ENCODE results near the gene C10orf105. TPM values are rescaled to one million over a fixed set of nuclear protein-coding genes. Genes with fewer than 3 reads are reported as not detected.

C10orf105 gene
- total and polyA plus RNA-seq, 2 of the 13 experiments (the other 11 are each of a cell fraction or from before 2014, with no cell fraction given): not detected

DNA sequence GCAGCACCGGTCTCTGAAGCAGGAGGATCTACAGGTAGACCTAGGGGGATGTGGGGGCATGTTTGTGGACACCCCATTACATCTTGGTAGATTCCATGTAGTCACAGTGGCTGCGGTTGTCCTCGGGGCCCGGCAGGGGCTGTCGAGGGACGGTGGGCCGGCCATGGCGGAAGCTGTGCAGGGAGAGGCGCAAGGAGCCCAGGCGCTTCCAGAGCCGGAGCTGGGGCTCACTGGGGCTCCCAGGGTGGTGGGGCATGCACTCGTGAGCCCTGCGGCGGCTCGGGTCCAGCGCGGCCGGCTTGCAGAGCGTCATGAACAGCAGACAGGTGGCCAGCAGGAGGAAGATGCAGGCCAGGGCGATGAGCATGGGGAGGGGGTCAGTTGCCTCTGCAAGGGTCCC, 3.7 kb downstream of the C10orf105 start (continued):
- no peak for TF ChIP-seq PRMT3 (CRISPR knock-in tag; IDR thresholded peaks at IDR 0.05; ENCODE audit: borderline replicate concordance, low read depth)
- TF ChIP-seq, protein P1, sequence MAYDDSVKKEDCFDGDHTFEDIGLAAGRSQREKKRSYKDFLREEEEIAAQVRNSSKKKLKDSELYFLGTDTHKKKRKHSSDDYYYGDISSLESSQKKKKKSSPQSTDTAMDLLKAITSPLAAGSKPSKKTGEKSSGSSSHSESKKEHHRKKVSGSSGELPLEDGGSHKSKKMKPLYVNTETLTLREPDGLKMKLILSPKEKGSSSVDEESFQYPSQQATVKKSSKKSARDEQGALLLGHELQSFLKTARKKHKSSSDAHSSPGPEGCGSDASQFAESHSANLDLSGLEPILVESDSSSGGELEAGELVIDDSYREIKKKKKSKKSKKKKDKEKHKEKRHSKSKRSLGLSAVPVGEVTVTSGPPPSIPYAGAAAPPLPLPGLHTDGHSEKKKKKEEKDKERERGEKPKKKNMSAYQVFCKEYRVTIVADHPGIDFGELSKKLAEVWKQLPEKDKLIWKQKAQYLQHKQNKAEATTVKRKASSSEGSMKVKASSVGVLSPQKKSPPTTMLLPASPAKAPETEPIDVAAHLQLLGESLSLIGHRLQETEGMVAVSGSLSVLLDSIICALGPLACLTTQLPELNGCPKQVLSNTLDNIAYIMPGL (CRISPR knock-in tag; IDR thresholded peaks at IDR 0.05; ENCODE audit: borderline replicate concordance in 1 of 2, low read depth in 1 of 2): no peak
- no peak for TF ChIP-seq ISL2 (CRISPR knock-in tag; IDR thresholded peaks at IDR 0.05)
- TF ChIP-seq ZBTB21 (CRISPR knock-in tag; IDR thresholded peaks at IDR 0.05): no peak

DNA sequence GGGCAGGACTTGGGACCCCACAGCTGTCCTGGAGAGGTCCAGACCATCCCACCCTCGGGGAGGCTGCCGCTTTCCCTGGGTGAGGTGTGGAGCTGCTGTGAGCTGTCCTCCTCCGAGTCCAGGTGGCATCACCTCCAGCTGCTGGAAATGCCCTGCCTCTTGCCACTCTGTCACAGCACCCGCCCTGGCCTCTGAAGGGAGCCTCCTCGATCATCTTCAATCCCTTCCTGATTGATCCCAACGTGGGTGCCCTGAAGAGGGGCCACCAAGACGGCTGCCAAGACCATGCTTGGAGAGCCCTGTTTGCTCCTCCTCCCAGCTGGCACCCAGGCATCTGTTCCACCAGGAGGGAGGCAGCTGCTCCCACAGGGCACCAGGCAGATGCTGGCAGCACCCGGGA, 4.6 kb downstream of the C10orf105 start:
- no peak overlapping the region for H3K9ac ChIP-seq (ENCODE audit: insufficient read depth, low read depth, low read length)
- H3K36me3 ChIP-seq (replicated peaks in 1 of 2; ENCODE audit: control insufficient read depth in 1 of 2, insufficient read depth in 2 of 2, low read length in 2 of 2): no peaks in the 10 kb centered on the region
- intact Hi-C loops (cut with micrococcal nuclease; ENCODE audit: unreplicated experiment): no loop called here
- no peaks in the 10 kb centered on the region for H4K20me1 ChIP-seq (ENCODE audit: insufficient read depth, low read length)
- peaks cover 11 to 51% of the 10 kb centered on the region in 2 experiments; a peak in 4 of 5 replicates for H3K27me3 ChIP-seq (ENCODE audit: control insufficient read depth in 1 of 2, insufficient read depth in 2 of 2, low read length in 2 of 2)
- in situ Hi-C loops (cut with HindIII; ENCODE audit: extremely low pct_ligation_motif_present, low pct_unique_long_range_greater_than_20kb): no loop called here
- ATAC-seq (no peak), DNase-seq (ENCODE audit: low spot score) (no peak), FAIRE-seq (no peak)
- no peaks in the 10 kb centered on the region for H3K4me1 ChIP-seq (ENCODE audit: insufficient read depth, low read length)
- no peaks in the 10 kb centered on the region for H3K9me3 ChIP-seq (ENCODE audit: low read length)
- no peak overlapping the region for H2AFZ ChIP-seq (ENCODE audit: low read length)
- BruUV-seq (replicated peaks): no TSS peak
- H3K79me2 ChIP-seq (ENCODE audit: insufficient read depth, low read length): no peaks in the 10 kb centered on the region
- POLR2A ChIA-PET: no interaction called here
- CTCF ChIA-PET (ENCODE audit: low intra/inter-chr PET ratio, low total read pairs): no interaction called here
- 10% methylated on average over 4 of the region's 8 CpGs for WGBS (ENCODE audit: low lambda C conversion rate)
- H3K4me3 ChIP-seq (replicated peaks in 1 of 3; ENCODE audit: insufficient read depth in 1 of 3, low read depth in 2 of 3, low read length in 3 of 3): no peak overlapping the region
- no peak overlapping the region for H3K4me2 ChIP-seq (ENCODE audit: low read depth, low read length)
- no peak overlapping the region for H3K27ac ChIP-seq (ENCODE audit: extremely low read length, insufficient read depth, low read length)
- TF ChIP-seq DR1 (CRISPR knock-in tag; IDR thresholded peaks at IDR 0.05) (no peak), NCOR1 (IDR thresholded peaks at IDR 0.05; ENCODE audit: borderline replicate concordance, low read length) (no peak), ZNF264 (CRISPR knock-in tag; IDR thresholded peaks at IDR 0.05) (no peak), SPEN (CRISPR knock-in tag; IDR thresholded peaks at IDR 0.05; ENCODE audit: low read depth) (no peak), ZNF317 (CRISPR knock-in tag; IDR thresholded peaks at IDR 0.05) (no peak), PRMT3 (CRISPR knock-in tag; IDR thresholded peaks at IDR 0.05; ENCODE audit: borderline replicate concordance, low read depth) (no peak), KDM5B (CRISPR knock-in tag; IDR thresholded peaks at IDR 0.05; ENCODE audit: borderline replicate concordance) (no peak)
- TF ChIP-seq, protein P2, sequence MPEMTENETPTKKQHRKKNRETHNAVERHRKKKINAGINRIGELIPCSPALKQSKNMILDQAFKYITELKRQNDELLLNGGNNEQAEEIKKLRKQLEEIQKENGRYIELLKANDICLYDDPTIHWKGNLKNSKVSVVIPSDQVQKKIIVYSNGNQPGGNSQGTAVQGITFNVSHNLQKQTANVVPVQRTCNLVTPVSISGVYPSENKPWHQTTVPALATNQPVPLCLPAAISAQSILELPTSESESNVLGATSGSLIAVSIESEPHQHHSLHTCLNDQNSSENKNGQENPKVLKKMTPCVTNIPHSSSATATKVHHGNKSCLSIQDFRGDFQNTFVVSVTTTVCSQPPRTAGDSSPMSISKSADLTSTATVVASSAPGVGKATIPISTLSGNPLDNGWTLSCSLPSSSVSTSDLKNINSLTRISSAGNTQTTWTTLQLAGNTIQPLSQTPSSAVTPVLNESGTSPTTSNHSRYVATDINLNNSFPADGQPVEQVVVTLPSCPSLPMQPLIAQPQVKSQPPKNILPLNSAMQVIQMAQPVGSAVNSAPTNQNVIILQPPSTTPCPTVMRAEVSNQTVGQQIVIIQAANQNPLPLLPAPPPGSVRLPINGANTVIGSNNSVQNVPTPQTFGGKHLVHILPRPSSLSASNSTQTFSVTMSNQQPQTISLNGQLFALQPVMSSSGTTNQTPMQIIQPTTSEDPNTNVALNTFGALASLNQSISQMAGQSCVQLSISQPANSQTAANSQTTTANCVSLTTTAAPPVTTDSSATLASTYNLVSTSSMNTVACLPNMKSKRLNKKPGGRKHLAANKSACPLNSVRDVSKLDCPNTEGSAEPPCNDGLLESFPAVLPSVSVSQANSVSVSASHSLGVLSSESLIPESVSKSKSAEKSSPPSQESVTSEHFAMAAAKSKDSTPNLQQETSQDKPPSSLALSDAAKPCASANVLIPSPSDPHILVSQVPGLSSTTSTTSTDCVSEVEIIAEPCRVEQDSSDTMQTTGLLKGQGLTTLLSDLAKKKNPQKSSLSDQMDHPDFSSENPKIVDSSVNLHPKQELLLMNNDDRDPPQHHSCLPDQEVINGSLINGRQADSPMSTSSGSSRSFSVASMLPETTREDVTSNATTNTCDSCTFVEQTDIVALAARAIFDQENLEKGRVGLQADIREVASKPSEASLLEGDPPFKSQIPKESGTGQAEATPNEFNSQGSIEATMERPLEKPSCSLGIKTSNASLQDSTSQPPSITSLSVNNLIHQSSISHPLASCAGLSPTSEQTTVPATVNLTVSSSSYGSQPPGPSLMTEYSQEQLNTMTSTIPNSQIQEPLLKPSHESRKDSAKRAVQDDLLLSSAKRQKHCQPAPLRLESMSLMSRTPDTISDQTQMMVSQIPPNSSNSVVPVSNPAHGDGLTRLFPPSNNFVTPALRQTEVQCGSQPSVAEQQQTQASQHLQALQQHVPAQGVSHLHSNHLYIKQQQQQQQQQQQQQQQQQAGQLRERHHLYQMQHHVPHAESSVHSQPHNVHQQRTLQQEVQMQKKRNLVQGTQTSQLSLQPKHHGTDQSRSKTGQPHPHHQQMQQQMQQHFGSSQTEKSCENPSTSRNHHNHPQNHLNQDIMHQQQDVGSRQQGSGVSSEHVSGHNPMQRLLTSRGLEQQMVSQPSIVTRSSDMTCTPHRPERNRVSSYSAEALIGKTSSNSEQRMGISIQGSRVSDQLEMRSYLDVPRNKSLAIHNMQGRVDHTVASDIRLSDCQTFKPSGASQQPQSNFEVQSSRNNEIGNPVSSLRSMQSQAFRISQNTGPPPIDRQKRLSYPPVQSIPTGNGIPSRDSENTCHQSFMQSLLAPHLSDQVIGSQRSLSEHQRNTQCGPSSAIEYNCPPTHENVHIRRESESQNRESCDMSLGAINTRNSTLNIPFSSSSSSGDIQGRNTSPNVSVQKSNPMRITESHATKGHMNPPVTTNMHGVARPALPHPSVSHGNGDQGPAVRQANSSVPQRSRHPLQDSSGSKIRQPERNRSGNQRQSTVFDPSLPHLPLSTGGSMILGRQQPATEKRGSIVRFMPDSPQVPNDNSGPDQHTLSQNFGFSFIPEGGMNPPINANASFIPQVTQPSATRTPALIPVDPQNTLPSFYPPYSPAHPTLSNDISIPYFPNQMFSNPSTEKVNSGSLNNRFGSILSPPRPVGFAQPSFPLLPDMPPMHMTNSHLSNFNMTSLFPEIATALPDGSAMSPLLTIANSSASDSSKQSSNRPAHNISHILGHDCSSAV (CRISPR knock-in tag; IDR thresholded peaks at IDR 0.05; ENCODE audit: borderline replicate concordance): no peak
- TF ChIP-seq, protein P3, sequence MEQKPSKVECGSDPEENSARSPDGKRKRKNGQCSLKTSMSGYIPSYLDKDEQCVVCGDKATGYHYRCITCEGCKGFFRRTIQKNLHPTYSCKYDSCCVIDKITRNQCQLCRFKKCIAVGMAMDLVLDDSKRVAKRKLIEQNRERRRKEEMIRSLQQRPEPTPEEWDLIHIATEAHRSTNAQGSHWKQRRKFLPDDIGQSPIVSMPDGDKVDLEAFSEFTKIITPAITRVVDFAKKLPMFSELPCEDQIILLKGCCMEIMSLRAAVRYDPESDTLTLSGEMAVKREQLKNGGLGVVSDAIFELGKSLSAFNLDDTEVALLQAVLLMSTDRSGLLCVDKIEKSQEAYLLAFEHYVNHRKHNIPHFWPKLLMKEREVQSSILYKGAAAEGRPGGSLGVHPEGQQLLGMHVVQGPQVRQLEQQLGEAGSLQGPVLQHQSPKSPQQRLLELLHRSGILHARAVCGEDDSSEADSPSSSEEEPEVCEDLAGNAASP (CRISPR knock-in tag; IDR thresholded peaks at IDR 0.05; ENCODE audit: borderline replicate concordance): no peak
